ENCODE data around the gene PATL2.

GRCh38 chr15:44734839-44735481 lies 23.8 kb upstream of the PATL2 start:
- no peak for TF ChIP-seq POLR2A (IDR thresholded peaks at IDR 0.05)
- no peak for TF ChIP-seq CTCF (IDR thresholded peaks at IDR 0.05)
